Inflammatory macrophage (primary cell): ENCODE results near the gene ZBTB32.

Experiments used
- DNase-seq, 2 donors: peaks; one replicate each; pipeline ENCODE4 v3.0.0-alpha.2; 2020 to 2022

Gene ZBTB32

DNA sequence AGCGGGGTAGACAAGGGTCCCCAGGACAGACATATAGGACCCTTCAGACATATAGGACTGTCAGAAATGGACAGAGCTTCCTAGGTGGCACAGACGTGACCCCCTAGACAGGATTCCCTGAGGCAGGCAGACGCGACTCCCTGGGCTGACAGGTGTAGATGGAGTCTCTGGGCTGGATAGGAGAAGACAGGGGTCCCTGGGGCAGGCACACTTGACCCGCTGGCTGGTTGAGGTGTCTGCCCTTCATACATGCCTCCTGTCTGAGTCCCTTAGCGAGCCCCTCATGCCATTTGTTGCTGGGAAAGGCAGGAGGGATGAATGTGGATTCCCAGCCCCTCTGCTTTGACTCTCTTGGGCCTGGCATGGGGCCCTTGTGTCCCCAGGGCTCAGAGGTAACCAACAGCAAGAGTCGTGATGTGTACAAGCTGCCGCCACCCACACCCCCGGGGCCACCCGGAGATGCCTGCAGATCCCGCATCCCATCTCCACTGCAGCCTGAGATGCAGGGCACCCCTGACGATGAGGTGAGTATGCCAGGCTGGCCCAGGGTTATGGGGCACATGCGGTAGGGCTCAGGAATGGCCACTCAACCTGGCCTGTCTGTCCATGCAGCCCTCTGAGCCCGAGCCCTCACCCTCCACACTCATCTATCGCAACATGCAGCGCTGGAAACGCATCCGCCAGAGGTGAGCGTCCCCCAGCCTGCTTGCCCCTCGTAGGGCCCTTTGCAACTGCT is 49.4 kb downstream of the ZBTB32 start:
- DNase-seq = no peak

DNA sequence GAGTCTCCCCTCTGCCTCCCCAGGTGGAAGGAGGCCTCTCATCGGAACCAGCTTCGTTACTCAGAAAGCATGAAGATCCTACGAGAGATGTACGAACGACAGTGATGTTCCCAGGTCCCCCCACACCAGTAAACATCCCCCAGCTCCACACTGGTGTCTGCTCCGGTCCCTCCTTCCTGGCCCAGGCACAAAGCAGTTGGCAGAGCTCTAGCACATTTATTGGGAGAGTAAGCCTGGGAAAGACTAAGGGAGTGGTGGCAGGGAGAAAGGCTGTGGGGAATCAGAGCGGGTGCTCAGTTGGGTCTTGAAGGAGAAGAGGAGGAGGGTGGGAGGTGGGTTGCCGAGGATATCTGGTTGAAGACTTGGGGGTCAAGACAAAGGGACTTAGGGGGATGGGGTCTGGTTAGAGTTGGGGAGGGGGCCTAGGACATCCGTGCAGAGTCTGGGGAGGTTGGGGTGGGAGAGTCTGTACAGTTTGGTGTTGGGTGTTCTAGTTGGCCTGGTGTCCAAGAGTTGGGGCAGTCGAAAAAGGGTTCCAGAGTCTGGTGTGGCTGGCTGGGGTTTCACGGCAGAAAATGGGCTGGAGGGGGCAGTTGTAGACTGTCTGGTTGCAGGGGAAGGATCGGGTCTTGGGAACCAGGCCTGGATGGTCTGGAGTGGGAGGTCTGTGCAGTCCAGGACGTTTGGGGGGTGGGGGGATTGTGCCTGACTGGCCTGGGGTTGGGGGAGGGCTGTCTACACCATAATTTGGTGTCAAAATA is 50.2 kb downstream of the ZBTB32 start:
- no peak for DNase-seq

DNA sequence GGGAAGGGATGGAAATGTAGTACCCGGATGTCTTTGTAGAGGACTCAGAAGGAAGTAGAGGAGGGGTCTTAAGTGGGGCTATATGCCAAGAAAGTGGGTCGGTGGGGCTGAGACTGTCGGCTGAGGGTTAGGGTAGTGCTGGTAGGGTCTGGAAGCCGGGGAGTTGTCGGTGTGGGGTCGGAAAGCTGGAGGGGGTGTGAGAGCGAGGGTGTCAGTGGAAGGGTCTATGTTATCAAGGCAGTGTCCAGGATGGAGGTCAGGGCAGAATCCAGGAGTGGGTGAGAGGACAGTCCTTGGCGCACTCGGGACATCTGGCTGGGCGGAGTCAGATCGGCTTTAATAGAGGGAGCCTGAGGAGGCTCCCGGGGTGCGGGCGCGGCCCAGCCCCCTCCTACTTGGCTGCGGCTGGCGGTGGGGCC is 50.8 kb downstream of the ZBTB32 start:
- DNase-seq = no peak

DNA sequence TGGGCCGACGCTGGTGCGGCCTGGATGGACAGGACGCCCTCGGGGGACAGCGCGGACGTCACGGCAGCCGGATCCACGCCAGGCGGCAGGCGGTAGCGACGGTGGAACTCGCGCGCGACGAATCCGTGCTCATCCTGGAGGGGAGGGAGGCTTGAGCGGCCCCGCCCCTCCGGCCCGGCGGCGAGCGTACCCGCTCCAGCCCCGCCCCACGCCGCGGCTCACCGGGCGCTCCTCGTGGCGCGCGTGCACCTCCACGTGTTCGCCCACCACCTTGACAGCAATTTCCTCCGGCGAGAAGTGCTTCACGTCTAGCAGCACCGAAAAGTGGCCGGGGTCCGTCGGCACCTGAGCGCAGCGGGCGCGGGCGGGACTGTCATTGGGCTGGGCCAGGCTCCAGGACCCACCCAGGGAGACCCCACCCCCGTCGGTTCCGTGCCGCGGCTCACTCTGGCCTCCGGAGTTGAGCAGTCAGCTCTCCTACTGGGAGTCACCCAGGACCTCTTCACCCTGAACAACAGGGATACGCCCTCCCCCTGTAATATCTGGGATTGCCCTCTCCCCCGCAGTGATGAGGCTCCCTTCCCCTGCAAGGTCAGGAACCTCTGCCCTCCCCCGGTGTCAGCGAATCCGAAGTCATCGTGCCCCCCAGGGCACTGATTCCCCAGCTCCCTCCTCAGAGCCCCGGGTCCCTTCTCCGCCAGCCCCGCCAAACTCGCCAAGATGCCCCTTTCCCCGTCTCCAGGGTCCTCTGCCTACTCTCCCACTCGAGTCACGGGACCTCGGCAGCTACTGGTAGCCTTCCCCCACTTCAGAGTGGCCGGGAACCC is 51.4 kb downstream of the ZBTB32 start:
- DNase-seq = peak in 1 of 2 donors; percentile 27

DNA sequence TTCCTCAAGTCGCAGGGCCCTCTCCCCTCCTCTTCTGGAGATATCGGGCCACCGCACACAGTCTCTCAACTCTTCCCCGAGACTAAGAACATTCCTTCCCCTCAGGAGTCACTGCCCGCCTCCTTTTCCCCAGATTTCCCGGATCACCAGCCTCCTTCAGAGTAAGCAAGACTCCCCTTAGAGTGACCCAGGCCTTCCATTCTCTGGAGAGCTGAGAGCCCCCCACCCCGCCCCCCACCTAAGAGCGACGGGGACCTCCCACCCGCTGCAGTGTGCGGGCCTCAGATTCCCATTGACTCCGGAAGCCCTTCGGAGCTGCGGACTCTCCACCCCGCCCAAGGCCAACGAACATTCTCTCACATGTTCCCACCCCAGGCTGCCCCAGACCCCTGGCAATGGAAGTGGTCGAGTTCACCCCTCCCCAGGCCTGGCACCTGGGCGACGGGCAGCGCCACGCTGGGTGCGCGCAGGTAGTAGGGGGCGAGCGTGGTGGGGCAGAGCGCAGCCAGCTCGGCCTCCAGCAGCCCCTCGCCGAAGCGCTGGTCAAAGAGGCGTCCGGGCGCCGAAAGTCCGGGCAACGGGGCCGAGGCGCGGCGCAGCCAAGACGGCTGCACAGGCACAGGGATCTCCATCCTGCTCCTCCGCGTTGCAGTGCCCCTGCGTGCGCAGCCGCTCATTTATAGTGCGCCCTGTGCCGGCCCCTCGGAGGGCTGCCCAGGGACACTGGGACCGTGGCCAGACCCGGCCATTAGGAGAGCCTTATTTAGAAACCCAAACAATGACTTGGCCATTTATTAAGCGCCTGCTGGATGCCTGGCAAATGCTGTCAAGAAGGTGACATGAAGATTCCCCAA is 52.2 kb downstream of the ZBTB32 start, which contains the start of gene HSPB6:
Gene HSPB6, minus strand, starts transcription at position 653 of the 854 bp plus-strand sequence. Its CDS starts 21 bp downstream, at position 632.
- no peak for DNase-seq

DNA sequence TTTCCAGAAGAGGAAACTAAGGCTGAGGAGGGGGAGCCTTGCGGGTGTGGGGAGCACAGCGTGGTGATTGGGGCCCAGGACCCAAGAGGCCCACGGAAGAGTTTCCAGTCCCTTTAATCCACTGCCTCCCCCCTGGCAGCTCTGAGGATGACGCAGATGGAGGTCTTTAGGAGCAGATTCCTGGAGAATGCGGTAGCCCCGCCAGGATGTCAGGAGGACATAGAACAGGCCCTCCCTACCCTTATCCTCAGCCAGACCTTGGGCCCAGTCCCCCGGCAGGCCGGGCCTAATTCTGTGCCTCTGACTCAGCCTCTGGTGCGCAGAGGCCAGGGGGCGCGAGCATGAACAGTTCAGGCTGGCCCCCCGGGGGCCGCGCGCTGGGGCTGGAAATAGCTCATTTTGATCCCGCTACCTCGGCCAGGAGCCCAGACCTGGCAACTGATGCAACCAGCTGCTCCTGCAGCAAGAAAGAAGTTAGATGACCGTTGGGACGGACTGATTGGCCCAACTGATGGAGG is 52.9 kb downstream of the ZBTB32 start:
- peak in 1 of 2 donors; percentile 9 for DNase-seq

DNA sequence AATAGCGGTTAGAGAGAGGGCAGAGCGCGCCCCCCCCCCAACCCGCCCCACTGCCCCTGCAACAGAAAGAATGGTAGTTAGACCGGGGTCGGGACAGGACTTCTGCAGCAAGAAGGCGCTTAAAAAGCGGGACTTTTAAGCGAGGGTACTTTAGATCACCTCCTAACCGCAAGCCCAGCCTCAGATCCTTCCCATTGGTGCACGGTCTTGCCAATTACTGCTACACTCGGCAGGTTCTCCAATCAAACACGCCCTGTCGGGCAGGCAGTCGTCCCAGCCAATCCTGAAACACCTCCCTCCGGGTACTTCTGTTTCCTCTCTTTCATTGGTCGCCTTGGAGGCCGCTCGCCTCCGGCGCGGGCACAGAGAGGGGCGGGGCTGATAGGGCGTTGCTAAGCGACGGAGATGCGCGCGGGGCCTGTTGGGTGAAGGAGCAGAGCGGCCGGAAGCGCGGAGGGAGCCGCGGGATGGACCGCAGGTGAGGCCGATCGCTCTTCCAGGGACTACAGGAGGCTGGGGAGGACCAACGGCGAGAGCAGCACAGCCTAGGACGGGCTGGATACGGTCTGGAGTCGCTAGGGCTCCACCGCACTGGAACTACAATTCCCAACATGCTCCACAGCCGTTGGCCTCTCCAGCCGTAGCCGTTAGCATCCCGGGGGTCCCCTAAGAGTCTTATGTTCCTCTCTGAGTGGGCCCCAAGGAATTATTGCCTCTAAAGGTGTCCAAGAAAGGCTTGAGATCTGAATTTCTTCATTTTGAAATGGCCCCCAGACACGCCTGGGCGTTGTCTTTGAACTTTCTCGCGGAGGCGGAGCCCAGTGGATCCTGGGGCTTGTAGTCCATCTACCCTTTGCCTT is 53.6 kb downstream of the ZBTB32 start, which contains the start of gene PROSER3:
Gene PROSER3, plus strand, starts transcription at position 428 of the 860 bp plus-strand sequence. Its CDS starts 40 bp downstream, at position 468.
- DNase-seq = peak; percentile 99 to 100

DNA sequence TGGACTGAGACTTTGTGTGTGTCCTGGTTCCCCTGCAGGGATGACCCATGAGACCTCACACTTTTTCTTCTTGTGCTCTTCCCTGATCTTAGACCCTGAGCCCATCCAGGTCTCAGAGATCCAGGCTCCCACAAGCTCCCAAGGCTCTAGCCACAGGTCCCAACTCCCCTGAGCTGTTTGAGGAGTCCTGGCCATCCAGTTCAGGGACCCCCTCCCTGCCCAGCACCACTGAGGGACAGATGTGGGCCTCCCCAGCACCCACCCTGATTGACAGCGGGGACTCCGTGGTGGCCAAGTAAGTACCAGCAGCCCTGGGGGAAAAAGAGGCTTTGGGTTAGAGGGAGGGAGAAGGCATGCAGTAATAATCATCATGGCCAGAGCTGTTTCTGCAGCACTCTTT is 55.3 kb downstream of the ZBTB32 start:
- no peak for DNase-seq

DNA sequence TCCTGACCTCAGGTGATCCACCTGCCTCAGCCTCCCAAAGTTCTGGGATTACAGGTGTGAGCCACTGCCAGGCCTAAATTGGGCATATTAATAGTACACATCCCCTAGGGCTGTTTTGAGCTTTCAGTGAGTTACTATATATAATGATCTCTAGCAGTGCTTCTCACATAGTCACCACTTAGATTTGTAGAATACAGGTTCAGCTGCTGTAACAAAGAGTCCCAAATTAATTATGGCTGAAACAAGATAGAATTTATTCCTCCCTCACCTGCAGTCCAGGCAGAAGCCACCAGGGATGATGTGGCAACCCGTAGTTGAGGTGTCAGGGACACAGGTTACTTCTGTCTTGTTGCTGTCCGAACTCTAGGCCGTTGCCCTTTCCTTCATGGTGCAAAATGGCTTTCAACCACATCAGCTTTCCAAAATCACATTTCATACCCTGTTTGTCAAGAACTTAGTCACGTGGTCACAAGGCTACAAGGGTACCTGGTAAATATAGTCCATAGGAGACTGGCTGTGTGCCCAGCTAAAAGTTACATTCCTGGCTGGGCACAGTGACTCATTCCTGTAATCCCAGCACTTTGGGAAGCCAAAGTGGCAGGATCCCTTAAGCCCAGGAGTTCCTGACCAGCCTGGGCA is 56.5 kb downstream of the ZBTB32 start:
- DNase-seq = no peak

DNA sequence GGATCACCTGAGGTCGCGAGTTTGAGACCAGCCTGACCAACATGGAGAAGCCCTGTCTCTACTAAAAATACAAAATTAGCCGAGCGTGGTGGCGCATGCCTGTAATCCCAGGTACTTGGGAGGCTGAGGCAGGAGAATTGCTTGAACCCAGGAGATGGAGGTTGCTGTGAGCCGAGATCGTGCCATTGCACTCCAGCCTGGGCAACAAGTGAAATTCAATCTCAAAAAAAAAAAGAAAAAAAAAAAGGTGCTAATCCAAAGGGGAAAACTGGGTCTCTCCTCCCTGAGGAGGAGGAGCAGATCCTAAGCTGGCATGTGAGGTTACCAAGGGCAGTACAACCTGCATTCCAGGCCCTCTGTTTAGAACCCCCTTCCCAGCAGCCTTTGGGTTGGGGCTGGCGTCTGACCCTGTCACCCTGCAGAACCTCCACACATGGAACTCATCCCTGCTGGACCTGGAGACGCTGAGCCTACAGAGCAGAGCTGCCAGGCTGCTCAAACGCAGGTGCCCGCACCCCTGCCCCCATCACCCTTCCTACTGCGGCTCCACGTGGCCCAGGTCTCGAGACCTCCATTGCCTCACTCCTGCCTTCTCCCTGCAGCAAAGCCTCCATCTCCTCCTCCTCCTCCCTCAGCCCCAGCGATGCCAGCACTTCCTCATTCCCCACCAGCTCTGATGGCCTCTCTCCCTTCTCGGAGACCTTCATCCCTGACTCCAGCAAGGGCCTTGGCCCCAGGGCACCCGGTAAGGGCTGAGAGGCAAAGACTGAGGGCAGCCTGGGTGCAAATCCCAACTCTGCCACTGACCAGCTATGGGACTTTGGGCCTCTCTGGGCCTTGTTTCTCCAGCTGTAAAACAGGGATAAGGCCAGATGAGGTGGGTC is 60.3 kb downstream of the ZBTB32 start:
- no peak for DNase-seq
